NCI-H82 treated with DMSO at 0.1 percent for 48 hours (cell line): ENCODE results near the gene MBIP.

Experiments used
- DNase-seq: peaks from one replicate; lab custom pipeline; 2025; ENCODE audit not compliant: unreplicated experiment; lab: John Stamatoyannopoulos, UW

Gene MBIP

GRCh38 chr14:36315159-36315853 lies 5.1 kb downstream of the MBIP start:
- DNase-seq, result no peak

GRCh38 chr14:36313898-36314297 lies 6.5 kb downstream of the MBIP start:
- no peak for DNase-seq

GRCh38 chr14:36313206-36313605 lies 7.2 kb downstream of the MBIP start:
- no peak for DNase-seq

- no peak for DNase-seq
These were observed 13.6 kb downstream of the MBIP start for GRCh38 chr14:36306836-36307235.

GRCh38 chr14:36304895-36305294 lies 15.5 kb downstream of the MBIP start:
- no peak for DNase-seq

GRCh38 chr14:36303960-36304359 lies 16.5 kb downstream of the MBIP start:
- DNase-seq, result no peak

- DNase-seq, result no peak
These were observed 17.6 kb downstream of the MBIP start for GRCh38 chr14:36302823-36303222.

GRCh38 chr14:36301159-36301558 lies 19.3 kb downstream of the MBIP start:
- no peak for DNase-seq

GRCh38 chr14:36300337-36300736 lies 20.1 kb downstream of the MBIP start:
- no peak for DNase-seq

- DNase-seq, result no peak
These were observed 24.5 kb downstream of the MBIP start for GRCh38 chr14:36295642-36296627.

GRCh38 chr14:36294543-36294942 lies 25.9 kb downstream of the MBIP start:
- no peak for DNase-seq

GRCh38 chr14:36293824-36294223 lies 26.6 kb downstream of the MBIP start:
- no peak for DNase-seq

GRCh38 chr14:36289954-36290353 lies 30.5 kb downstream of the MBIP start:
- no peak for DNase-seq

GRCh38 chr14:36288496-36288895 lies 31.9 kb downstream of the MBIP start:
- no peak for DNase-seq

- DNase-seq, result no peak
These were observed 35.4 kb downstream of the MBIP start for GRCh38 chr14:36284971-36285595.

- no peak for DNase-seq
These were observed 39.1 kb downstream of the MBIP start for GRCh38 chr14:36281309-36281708.

GRCh38 chr14:36279306-36280190 lies 40.9 kb downstream of the MBIP start:
- DNase-seq, result no peak

GRCh38 chr14:36275741-36276140 lies 44.7 kb downstream of the MBIP start:
- no peak for DNase-seq

GRCh38 chr14:36271939-36272907 lies 48.2 kb downstream of the MBIP start:
- DNase-seq, result no peak

GRCh38 chr14:36271222-36271621 lies 49.2 kb downstream of the MBIP start:
- DNase-seq, result no peak
